Esophagus squamous epithelium (tissue), 5 donors: ENCODE measurements around the gene NOTCH4. TPM values are rescaled to one million over a fixed set of nuclear protein-coding genes. Genes with fewer than 3 reads are reported as not detected.

Source experiments
- DNase-seq: peaks from one replicate; lab custom pipeline; 2025; lab: John Stamatoyannopoulos, UW
- H3K27ac ChIP-seq, 4 donors: fragments of 200-600 bp; sonication (generic); one replicate each; pipeline ENCODE4 v1.5.1; 2016 to 2019; ENCODE audit warnings: mild to moderate bottlenecking in 1 of 4
- H3K27me3 ChIP-seq, 4 donors: fragments of 200-600 bp; sonication (generic); 1 replicate in 3 of 4; 2 replicates in 1 of 4; pipeline versions ENCODE4 v1.5.1 to v1.6.0; 2017 to 2021; ENCODE audit warnings: antibody characterized with exemption in 1 of 4
- H3K36me3 ChIP-seq, 3 donors: fragments of 200-600 bp; sonication (generic); one replicate each; pipeline ENCODE4 v1.5.1; 2016 to 2019
- H3K4me1 ChIP-seq, 3 donors: fragments of 200-600 bp; sonication (generic); one replicate each; pipeline ENCODE4 v1.5.1; 2017 to 2019
- H3K4me3 ChIP-seq, 4 donors: fragments of 200-600 bp; sonication (generic); 1 replicate in 3 of 4; 2 replicates in 1 of 4; pipeline ENCODE4 v1.5.1; 2016 to 2019; ENCODE audit warnings: mild to moderate bottlenecking in 2 of 4, moderate library complexity in 1 of 4
- H3K9me3 ChIP-seq, 3 donors: fragments of 200-600 bp; sonication (generic); one replicate each; pipeline ENCODE4 v1.5.1; 2016 to 2019
- POLR2A ChIP-seq, 4 donors: fragments of 450-650 bp; IDR thresholded peaks; one replicate each; pipeline ENCODE4 v1.6.1; 2017; ENCODE audit warnings: antibody characterized with exemption in 4 of 4, mild to moderate bottlenecking in 4 of 4, moderate library complexity in 3 of 4
- WGBS, 2 donors: methylation state at CpG; one replicate each; pipeline ENCODE4 v1.1.5; 2018; 5-methylcytosine and 5-hydroxymethylcytosine counted together
- intact Hi-C: fragments of 100-400 bp; cut with DNase I; formaldehyde crosslinking; loops from one replicate; pipeline ENCODE4 v1.15.0; 2022
- total RNA-seq, 4 donors: library from RNA; depleted of rRNA; stranded (reverse); fragments of >200 nt; gene quantifications; one replicate each; pipeline ENCODE4 v1.1.0, GENCODE V29; 2016
- TF ChIP-seq, protein P1 (sequence below), 6 experiments: fragments of 450-650 bp in 4 of 6; fragments of 200-600 bp in 2 of 6; sonication (generic) in 2 of 6; IDR thresholded peaks; one replicate each; pipeline ENCODE4 v1.5.1; 2016 to 2019; ENCODE audit warnings: antibody characterized with exemption in 6 of 6, mild to moderate bottlenecking in 4 of 6, moderate library complexity in 4 of 6
- donor health status: DM: yes; HTN: yes; CAD: no.

NOTCH4 gene
- total RNA-seq, 4 donors from 2014 or later: 4.7 to 13.2 (median 5.9) TPM

DNA sequence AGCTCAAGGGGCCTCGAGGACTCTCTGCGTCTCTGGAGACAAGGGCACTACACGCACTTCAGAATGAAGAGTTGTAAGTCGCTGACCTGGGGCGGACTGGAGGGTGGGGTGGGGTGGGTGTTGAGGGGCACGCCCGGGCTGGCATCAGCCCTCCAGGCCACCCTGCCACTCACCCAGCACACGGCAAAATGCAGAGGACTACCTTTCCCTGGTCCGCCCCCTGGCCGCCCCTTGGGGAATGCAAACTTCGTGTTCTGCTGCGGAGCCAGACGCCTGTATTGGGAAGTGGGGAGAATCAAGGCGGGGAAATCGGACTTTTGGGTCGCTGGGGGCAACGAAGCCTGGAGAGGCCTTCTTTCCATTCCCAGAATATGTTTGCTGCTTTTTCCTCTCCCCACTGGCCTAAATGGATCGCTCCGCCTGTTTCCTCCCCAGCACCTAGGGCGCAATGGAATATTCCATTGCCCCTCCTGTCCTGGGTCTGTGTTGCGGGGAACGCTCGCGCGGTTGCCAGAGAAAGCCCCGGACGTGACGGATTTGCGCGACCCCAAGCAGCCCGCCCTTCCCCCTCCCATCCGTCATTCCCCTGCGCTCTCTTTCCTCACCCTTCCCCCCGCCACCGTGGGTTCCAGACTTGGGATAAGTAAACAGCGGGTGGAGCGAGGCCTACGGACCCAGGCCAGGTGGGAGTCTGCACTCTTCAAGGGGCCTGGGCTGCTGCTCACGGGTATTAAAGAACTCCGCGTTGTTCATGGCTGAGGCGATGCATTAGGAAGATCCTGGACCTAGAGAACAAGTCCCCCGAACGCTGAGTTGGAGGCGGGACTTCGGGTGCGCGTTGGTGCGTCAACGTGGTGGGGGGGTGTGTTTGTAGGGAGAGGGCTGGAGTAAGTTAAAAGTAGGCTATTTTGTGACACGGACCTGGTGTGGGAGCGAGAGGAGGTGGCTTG, 70.0 kb downstream of the NOTCH4 start, which contains the start of gene PPT2:
Gene PPT2 (plus strand): TSS at position 578 of the 950 bp plus-strand sequence. CDS start 454 bp downstream, outside the sequence.
- Histone ChIP-seq H3K27ac (peak within 1 kb of the TSS; percentile 87 to 98 (median 94)), H3K9me3 (no peaks in the 10 kb centered on the region), H3K4me3 (peak within 1 kb of the TSS; percentile 61 to 95 (median 78)), H3K27me3 (peaks cover 0 to 14% (median 0%) of the 10 kb centered on the region in 4 donors), H3K36me3 (peaks cover 15 to 40% (median 22%) of the 10 kb centered on the region in 3 donors), H3K4me1 (peaks cover 19 to 67% (median 26%) of the 10 kb centered on the region in 3 donors)
- 0 to 1% methylated on average over 16 to 45 of the region's 52 CpGs for WGBS, 2 donors
- DNase-seq: no peak
- peak in 2 of 4 donors; percentile 19 to 29 for TF ChIP-seq POLR2A (IDR thresholded peaks at IDR 0.05)
- TF ChIP-seq, protein P1, sequence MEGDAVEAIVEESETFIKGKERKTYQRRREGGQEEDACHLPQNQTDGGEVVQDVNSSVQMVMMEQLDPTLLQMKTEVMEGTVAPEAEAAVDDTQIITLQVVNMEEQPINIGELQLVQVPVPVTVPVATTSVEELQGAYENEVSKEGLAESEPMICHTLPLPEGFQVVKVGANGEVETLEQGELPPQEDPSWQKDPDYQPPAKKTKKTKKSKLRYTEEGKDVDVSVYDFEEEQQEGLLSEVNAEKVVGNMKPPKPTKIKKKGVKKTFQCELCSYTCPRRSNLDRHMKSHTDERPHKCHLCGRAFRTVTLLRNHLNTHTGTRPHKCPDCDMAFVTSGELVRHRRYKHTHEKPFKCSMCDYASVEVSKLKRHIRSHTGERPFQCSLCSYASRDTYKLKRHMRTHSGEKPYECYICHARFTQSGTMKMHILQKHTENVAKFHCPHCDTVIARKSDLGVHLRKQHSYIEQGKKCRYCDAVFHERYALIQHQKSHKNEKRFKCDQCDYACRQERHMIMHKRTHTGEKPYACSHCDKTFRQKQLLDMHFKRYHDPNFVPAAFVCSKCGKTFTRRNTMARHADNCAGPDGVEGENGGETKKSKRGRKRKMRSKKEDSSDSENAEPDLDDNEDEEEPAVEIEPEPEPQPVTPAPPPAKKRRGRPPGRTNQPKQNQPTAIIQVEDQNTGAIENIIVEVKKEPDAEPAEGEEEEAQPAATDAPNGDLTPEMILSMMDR (IDR thresholded peaks at IDR 0.05): peak in 4 of 6 experiments; percentile 11 to 25 (median 14)
- intact Hi-C loops: no loop called here

DNA sequence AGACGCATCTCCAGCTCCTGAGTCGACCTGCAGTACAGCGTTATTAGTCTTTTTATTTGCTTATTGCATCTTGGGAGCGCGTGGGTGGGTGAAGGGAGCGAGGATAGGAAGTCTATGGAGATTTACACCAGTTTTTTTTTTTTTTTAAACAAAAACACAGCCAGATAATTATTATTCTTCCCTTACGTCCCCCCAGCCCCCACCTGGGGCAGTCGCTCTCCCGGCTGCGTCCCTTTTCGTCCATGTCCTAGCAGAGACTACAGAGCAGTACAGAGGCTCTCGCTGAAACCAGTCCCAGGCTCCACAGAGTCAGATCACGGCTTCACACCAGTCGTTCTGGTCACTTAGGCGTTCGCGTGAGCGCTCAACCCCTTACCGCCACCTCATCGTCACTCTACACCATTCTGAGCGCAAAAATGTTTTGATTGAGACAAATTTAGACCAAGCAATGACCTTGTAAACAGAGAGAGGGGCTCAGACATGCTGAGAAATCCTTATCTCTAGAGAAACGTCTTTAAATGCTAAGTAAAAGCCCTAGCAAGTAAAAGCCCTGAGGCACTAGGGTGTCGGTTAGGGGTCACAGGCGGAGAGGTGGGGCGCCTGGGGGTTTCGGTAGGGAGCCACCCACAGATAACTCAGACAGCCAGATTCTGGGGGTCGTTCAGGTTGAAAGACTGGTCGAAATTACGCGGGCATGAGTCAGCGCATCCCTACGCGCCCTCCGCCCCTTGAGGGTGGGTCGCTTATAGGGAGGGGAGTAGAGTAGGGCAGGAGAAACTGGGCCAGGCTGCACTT, 70.9 kb downstream of the NOTCH4 start:
- H3K4me1 ChIP-seq: peaks cover 19 to 76% (median 26%) of the 10 kb centered on the region in 3 donors
- H3K36me3 ChIP-seq: peaks cover 6 to 36% (median 21%) of the 10 kb centered on the region in 3 donors
- H3K9me3 ChIP-seq: no peaks in the 10 kb centered on the region
- no peak for DNase-seq
- peaks cover 0 to 16% (median 0%) of the 10 kb centered on the region in 4 donors for H3K27me3 ChIP-seq
- WGBS, 2 donors: 24 to 28% methylated on average over 32 to 35 of the region's 35 CpGs
- H3K27ac ChIP-seq: peak overlapping the region; percentile 87 to 98 (median 94)
- intact Hi-C loops: no loop called here
- H3K4me3 ChIP-seq: peak overlapping the region; percentile 61 to 95 (median 78)
- no peak for TF ChIP-seq POLR2A (IDR thresholded peaks at IDR 0.05)
- TF ChIP-seq, protein P1 (IDR thresholded peaks at IDR 0.05): no peak

DNA sequence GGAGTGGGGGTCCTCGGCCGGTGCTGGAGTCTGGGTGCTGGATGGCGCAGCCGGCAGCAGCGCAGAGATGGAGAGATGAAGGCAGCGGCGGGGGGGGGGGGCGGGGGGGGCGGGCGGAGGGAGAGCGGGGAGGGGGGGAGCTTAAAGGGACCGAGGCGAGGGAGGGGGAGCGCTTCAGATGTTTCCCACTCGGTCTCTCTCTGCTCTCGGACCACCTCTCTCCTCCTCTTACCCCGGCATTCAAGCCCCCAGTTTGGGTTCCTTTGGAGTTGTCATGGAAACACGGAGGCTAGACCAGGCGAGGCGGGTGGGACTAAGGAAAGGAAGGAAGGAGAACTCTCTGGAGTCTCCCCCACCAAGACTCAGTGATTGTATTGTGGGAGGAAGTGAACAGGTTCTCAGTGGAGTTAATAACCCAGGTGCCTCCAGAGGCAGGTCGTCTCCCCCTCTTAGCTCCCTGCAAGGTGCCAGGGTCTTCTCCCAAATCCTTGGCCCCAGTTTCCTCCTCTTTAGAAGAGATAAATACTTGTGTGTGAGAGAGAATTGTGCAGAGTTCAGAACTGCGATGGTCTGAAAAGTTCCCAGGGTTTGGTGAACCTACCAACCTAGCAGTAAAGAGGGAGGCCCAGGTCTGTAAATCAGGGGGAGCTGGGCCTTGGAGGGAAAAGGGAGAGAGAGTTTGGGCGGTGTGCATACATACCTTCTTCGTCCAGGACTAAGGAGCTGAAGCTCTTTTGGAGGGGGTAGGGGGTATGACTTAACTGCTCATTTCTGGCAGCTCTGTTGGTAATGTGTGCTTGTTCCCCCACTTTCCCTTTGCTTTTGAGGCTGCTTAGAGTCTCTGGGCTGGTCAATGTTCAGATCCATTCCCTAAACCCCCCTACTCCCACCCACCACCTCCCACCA, 71.8 kb downstream of the NOTCH4 start, which contains the start of gene PRRT1:
Gene PRRT1 (minus strand): TSS at position 77 of the 906 bp plus-strand sequence. CDS start 112 bp downstream, outside the sequence.
- peaks cover 0 to 28% (median 13%) of the 10 kb centered on the region in 3 donors for H3K36me3 ChIP-seq
- no peaks in the 10 kb centered on the region for H3K9me3 ChIP-seq
- peaks cover 19 to 78% (median 26%) of the 10 kb centered on the region in 3 donors for H3K4me1 ChIP-seq
- peak within 1 kb of the TSS; percentile 87 to 98 (median 94) for H3K27ac ChIP-seq
- DNase-seq: no peak
- 19 to 31% methylated on average over 7 to 8 of the region's 24 CpGs for WGBS, 2 donors
- H3K27me3 ChIP-seq: peaks cover 0 to 16% (median 0%) of the 10 kb centered on the region in 4 donors
- intact Hi-C loops: no loop called here
- peak within 1 kb of the TSS; percentile 61 to 95 (median 78) for H3K4me3 ChIP-seq
- TF ChIP-seq, protein P1 (IDR thresholded peaks at IDR 0.05): no peak
- no peak for TF ChIP-seq POLR2A (IDR thresholded peaks at IDR 0.05)

DNA sequence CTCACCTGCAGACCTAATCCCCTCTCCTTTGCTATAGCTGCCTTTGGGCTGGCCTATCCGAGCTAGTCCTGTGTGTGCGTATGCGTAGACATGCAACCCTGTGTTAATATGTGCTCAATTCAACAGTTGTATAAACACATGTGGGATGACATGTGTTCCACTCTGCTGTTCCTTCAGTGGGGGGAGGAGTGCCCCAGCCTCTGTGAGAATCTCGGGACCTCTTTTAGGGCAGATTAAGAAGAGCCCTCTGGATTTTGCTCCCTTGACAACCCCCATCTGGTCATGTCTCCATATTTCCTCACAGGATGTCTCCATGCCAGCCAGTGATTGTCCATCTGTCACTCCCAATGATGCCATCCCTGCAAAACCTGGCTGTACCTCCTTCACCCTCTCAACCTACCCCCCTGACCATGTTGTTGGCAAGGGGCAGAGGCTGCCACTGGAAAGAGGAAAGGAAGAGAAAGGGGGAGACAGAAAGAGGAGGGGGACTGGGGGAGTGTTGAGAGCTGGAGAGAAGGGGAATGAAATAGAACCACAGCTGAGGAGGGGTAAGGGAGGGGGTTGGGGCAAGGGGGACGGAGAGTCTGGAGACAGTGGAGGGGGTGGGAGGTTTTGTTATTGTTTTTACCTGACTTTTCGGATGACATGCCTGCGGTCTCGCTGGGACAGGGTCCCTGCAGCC, 72.5 kb downstream of the NOTCH4 start:
- Histone ChIP-seq H3K27me3 (peaks cover 0 to 16% (median 0%) of the 10 kb centered on the region in 4 donors), H3K36me3 (peaks cover 0 to 20% (median 5%) of the 10 kb centered on the region in 3 donors), H3K27ac (peak overlapping the region; percentile 22 to 98 (median 94)), H3K9me3 (no peaks in the 10 kb centered on the region), H3K4me1 (peaks cover 19 to 76% (median 26%) of the 10 kb centered on the region in 3 donors), H3K4me3 (peak overlapping the region; percentile 15 to 95 (median 78))
- WGBS, 2 donors: 39 to 48% methylated on average over 7 of the region's 8 CpGs
- DNase-seq: no peak
- intact Hi-C loops: no loop called here
- TF ChIP-seq POLR2A (IDR thresholded peaks at IDR 0.05): no peak
- TF ChIP-seq, protein P1 (IDR thresholded peaks at IDR 0.05): no peak
